Stimulated activated CD4-positive, alpha-beta T cell treated with anti-CD3 and anti-CD28 coated beads, Interleukin-12 subunit alpha, Interleukin-12 subunit beta, amount 100 ng/mL, for 48 hours (primary cell): Measurements from ENCODE around the gene ENDOU.
A peak's percentile ranks its signal among the peaks of the same experiment; 100 is the strongest.

Experiments
- DNase-seq, 3 donors: peaks; one replicate each; pipeline ENCODE4 v3.0.0-alpha.2; 2020; ENCODE audit warnings: low read depth in 2 of 3, low spot score in 1 of 3

Gene ENDOU

DNA sequence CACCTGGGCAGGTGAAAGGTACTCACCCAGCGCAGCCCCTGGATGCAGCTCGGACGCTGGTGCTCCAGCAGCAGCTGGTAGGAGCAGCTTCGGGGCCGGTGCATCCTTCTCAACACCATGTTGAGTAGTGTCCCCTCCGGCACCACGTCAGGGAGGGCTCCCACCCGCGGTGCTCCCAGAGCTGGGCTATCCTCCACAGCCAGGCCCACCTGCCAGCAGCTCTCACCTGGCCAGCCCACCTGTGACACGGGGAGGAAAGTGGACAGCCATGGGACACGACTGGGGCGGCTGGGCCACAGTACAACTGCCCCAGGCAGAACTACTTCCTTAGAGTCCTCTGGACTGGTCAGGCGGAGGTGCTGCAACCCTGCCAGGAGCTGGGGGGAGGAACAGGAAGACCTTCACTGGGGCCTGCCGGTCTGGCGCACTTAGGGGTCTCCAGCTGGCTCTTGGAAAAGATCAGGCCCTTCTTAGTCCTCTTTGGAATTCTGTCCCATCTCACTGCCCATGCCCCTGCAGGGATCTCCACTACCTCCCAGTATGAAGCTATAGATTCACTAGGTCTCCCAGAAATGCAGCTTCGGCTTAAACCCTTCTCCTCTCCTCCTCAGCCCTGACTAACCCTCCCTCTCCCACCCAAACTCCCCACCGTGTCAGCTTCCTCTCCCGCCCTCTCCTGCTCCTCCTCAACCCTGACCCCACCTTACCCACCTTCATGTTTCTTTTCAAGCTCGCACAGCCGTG lies 32.7 kb upstream of the ENDOU start:
- no peak for DNase-seq

GRCh38 chr12:47757364-47757839 lies 32.1 kb upstream of the ENDOU start:
- DNase-seq: no peak

DNA sequence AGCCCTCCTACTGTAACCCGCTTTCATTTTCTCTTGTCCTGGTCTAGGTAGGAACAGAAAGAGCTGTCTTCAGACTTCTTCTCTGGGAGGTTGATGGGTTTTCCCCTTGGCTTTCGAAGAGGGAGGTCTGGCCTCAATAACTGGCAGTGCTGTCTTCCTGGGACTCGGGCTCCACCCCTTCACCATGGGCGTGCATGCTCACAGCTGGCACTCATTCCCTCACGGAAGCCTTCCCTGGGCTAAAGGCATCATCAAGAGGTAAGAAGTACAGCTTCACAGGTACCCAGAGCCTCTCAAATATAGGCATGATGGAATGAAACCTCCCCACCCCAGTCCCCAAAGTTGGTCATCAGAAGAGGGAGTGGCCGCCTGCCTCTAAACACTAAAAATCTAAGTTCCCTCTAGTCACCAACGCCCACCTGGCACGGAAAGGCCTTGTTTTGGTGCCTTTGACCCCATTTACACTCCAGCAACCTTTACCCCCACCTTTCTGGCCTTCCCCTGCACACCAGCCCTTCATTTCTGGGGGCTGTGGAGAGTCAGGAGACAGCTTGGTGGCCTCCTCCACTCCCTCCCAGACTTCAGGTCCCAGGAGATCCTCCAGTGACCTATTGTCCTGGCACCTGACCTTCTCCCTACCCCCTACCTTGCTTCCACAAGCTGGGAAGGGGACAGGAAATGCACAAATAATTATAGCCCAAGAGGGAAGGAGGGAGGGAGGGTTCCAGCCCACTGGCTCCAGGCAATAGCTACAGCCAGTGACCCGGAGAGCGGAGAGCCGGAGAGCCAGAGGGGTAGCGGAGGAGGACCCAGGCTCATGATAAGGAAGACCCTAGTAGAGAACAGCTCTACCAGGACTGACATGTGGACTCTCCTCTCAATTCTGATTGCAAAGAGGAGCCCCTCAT lies 30.6 kb upstream of the ENDOU start:
- peak in 1 of 3 donors; percentile 33 for DNase-seq

DNA sequence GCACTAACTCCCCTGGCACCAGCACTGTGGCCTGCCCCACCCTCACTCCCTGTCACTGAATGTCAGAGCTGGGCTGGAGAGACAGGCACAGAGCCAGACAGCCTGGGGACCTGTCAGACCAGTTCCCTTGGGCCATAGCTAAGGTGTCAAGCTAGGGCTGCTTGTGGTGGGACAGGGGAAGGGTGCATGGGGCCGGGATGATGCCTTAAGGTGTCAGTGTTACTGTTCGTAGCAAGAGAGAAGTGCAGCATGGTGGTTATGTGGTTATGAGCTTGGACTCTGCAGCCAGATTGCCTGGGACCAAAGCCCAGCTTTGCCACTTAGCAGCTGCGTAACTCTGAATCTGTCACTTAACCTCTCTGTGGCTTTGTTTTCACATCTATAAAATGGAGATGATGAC lies 29.6 kb upstream of the ENDOU start:
- no peak for DNase-seq

- no peak for DNase-seq
These were observed 28.8 kb upstream of the ENDOU start for GRCh38 chr12:47754126-47754525.

DNA sequence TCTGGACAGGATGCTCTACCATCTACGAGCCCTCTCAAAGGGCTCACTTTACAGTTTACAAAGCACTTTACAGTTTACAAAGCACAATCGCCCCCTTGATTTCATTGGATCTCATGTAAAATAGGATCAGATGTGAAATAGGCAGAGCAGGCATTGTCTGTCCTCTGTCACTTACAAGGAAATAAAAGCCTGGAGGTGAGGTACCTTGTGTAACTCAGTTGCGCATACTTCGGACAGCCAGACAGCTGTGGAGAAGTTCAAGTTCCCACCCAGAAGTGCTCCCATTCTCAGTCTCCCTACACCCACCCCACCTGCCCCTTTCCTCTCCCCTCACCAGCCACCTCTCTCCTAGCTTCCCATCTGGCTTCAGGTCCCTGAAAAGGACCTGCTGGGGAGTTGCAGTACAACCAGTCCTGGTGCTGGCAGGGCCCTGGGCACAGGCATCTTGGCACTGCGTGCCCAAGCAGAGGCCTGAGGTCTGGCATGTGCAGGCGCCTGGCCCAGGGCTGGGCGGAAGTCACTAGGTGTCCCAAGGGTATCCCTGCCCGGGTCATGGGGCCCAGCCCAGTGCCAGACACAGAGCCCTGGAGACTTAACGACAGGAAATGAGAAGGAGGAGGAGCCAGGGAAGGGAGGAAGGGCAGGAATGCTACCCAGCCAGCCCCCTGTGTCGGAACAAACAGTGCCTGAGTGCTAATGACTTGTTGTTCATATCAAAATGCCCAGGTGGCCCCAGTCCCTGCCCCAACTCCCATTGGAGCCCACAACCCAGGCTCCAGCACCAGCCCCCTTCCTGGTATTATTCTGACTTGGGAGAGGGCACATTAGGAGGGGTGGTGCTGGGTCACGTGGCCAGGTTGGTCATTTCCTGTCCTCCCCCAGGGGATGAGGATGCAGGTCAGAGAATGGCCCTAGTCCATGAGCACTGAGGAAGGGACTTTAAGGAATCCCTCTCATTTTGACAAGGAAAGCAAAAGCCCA lies 28.0 kb upstream of the ENDOU start:
- no peak for DNase-seq

DNA sequence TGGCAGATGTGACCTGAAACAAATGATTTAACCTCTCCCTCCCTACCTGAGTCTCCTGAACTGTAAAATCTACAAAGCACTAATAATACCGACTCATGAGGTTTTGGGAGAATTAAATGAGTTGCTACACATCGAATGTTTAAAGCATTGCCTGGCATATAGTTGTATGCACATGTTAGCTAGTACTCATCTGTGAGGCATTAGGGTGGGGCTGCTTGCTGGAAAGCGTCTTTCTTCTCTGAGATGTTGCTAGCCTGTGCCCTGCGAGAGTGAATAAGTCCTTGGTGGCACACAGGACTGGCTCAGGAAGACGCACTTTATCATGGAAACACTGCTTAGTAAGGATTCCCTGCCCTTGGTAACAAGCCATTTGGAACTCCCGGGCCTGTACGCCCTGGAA lies 27.3 kb upstream of the ENDOU start:
- DNase-seq: no peak

- no peak for DNase-seq
These were observed 26.8 kb upstream of the ENDOU start for GRCh38 chr12:47752121-47752520.

- DNase-seq: no peak
These were observed 26.3 kb upstream of the ENDOU start for GRCh38 chr12:47751561-47751960.

DNA sequence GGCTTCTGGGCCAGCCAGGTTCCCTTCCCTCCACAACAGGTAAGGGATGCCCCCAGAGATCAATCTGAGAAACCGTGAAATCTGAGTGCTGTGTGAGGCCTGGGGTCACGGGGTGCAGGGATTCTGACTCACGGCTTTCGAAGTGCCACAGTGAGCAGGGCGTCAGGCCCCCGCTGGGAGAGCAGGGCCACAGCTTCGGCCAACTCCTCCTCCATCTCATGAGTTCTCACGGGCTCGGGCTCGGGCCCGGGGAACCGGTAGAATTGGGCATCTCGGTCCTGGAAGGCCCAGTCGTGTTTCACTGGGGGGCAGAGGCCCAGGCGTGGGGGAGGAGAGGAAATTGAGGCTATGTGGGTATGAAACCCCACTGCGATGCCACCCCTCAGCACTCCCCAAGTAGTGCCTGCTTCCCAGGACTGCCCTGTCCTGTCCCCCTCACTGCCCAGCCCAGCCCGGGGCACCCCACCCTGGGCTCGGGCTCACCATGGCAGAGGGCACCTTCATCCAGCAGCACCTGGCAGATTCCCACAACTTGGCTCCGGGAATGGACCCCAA lies 25.7 kb upstream of the ENDOU start:
- DNase-seq: no peak

GRCh38 chr12:47750229-47750798 lies 25.0 kb upstream of the ENDOU start:
- no peak for DNase-seq

DNA sequence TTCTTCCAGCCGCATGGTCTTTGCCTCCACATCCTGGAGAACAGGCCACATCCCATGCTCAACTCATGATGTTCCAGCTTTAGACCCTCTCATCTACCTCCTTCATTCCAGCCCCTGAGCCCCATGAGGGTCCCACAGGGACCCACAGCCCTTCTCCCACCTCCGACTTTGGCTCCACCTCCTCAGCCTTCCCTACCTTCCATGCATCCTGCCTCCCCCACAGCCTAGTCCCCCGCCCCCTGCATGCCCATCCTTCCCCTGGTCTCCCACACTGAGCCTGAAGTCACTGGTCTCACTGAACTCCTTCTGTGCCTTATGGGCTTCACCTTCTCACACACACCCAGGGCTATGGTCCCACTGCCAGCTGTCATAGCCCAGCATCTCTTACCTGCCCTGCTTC lies 23.6 kb upstream of the ENDOU start:
- no peak for DNase-seq

GRCh38 chr12:47748507-47748828 lies 23.2 kb upstream of the ENDOU start:
- DNase-seq: no peak

GRCh38 chr12:47747596-47748506 lies 22.6 kb upstream of the ENDOU start:
- no peak for DNase-seq

GRCh38 chr12:47747126-47747525 lies 21.8 kb upstream of the ENDOU start:
- no peak for DNase-seq

GRCh38 chr12:47746523-47746922 lies 21.2 kb upstream of the ENDOU start:
- no peak for DNase-seq

- no peak for DNase-seq
These were observed 20.8 kb upstream of the ENDOU start for GRCh38 chr12:47746073-47746472.

GRCh38 chr12:47745485-47746041 lies 20.3 kb upstream of the ENDOU start:
- no peak for DNase-seq

- no peak for DNase-seq
These were observed 19.6 kb upstream of the ENDOU start for GRCh38 chr12:47744778-47745436.
